CD8-positive, alpha-beta memory T cell (primary cell): ENCODE data around the gene IPPK. TPM values are rescaled to one million over a fixed set of nuclear protein-coding genes. Genes with fewer than 3 reads are reported as not detected.

Experiments
- CTCF ChIA-PET: fragments of 350-600 bp; sonication (Branson Sonifier 250); formaldehyde crosslinking; loops from one replicate; lab custom pipeline; 2021; ENCODE audit warnings: antibody characterized with exemption; lab: Charles Lee
- POLR2A ChIA-PET: fragments of 350-600 bp; sonication (Branson Sonifier 250); formaldehyde crosslinking; loops from one replicate; lab custom pipeline; 2021; ENCODE audit warnings: antibody characterized with exemption; lab: Charles Lee
- DNase-seq, 5 donors: peaks; one replicate each; pipeline versions ENCODE4 v3.0.0 to v3.0.0-alpha.2; 2020 to 2022; ENCODE audit warnings: mixed read lengths in 1 of 5
- H3K27ac ChIP-seq: one replicate; pipeline ENCODE4 v1.7.0; 2013; ENCODE audit warnings: low read depth, mild to moderate bottlenecking, low read length, moderate library complexity
- H3K27me3 ChIP-seq: 2 replicates; pipeline ENCODE4 v1.7.0; 2013; ENCODE audit warnings: low read length, mild to moderate bottlenecking; ENCODE audit not compliant: insufficient read depth, poor library complexity, severe bottlenecking
- H3K36me3 ChIP-seq: 2 replicates; pipeline ENCODE4 v1.7.0; 2013; ENCODE audit warnings: mild to moderate bottlenecking, low read length, moderate library complexity; ENCODE audit not compliant: insufficient read depth
- H3K4me1 ChIP-seq: 2 replicates; pipeline ENCODE4 v1.7.0; 2013; ENCODE audit warnings: mild to moderate bottlenecking, low read length, moderate library complexity; ENCODE audit not compliant: insufficient read depth
- H3K4me3 ChIP-seq: 2 replicates; pipeline ENCODE4 v1.7.0; 2013; ENCODE audit warnings: mild to moderate bottlenecking, low read length
- H3K9me3 ChIP-seq: 2 replicates; pipeline ENCODE4 v1.7.0; 2013; ENCODE audit warnings: mild to moderate bottlenecking, low read length
- H3K27ac Mint-ChIP-seq, 8 donors: one replicate each; pipeline ENCODE4 v1.8.0; 2020 to 2021; ENCODE audit warnings: mixed read lengths in 8 of 8, mild to moderate bottlenecking in 6 of 8, inconsistent platforms in 3 of 8, moderate library complexity in 3 of 8
- H3K27me3 Mint-ChIP-seq, 2 donors: one replicate each; pipeline ENCODE4 v1.8.0; 2020 to 2021; ENCODE audit warnings: mixed read lengths in 2 of 2, mild to moderate bottlenecking in 1 of 2, moderate library complexity in 1 of 2
- H3K36me3 Mint-ChIP-seq, 3 donors: one replicate each; pipeline ENCODE4 v1.8.0; 2020 to 2021; ENCODE audit warnings: mixed read lengths in 3 of 3, inconsistent platforms in 1 of 3, mild to moderate bottlenecking in 1 of 3
- H3K4me1 Mint-ChIP-seq, 3 donors: one replicate each; pipeline ENCODE4 v1.8.0; 2020 to 2021; ENCODE audit warnings: mixed read lengths in 3 of 3, inconsistent platforms in 1 of 3, mild to moderate bottlenecking in 1 of 3
- H3K4me3 Mint-ChIP-seq, 7 donors: one replicate each; pipeline ENCODE4 v1.8.0; 2020 to 2021; ENCODE audit warnings: mixed read lengths in 7 of 7, mild to moderate bottlenecking in 6 of 7, moderate library complexity in 4 of 7, inconsistent platforms in 2 of 7
- H3K9me3 Mint-ChIP-seq, 5 donors: one replicate each; pipeline ENCODE4 v1.8.0; 2020 to 2022; ENCODE audit warnings: mixed read lengths in 5 of 5, mild to moderate bottlenecking in 3 of 5, moderate library complexity in 2 of 5, inconsistent platforms in 1 of 5
- polyA plus RNA-seq: library from polyadenylated mRNA; unstranded; fragments of 300-500 nt; fragmentation: Illumina TruSeq; gene quantifications from one replicate; pipeline ENCODE4 v1.2.3, GENCODE V29; 2021
- total RNA-seq, 2 experiments: library from RNA; stranded (reverse); gene quantifications; one replicate each; pipeline ENCODE4 v1.2.3, GENCODE V29; 2021

Gene IPPK
- total and polyA plus RNA-seq, 3 experiments from 2014 or later = 9.2 to 13.7 (median 13.5) TPM

GRCh38 chr9:92639791-92640271 lies 30.1 kb downstream of the IPPK start:
- no peak overlapping the region for H3K27ac ChIP-seq
- Mint-ChIP-seq H3K4me1 (no peaks in the 10 kb centered on the region), H3K9me3 (peaks cover 0 to 1% (median 0%) of the 10 kb centered on the region in 5 donors), H3K36me3 (peaks cover 17 to 93% (median 24%) of the 10 kb centered on the region in 3 donors), H3K27me3 (peaks cover 0 to 2% of the 10 kb centered on the region in 2 donors), H3K4me3 (no peak overlapping the region), H3K27ac (no peak overlapping the region)
- peaks cover 44% of the 10 kb centered on the region for H3K36me3 ChIP-seq
- DNase-seq = no peak
- no peaks in the 10 kb centered on the region for H3K27me3 ChIP-seq
- no peak overlapping the region for H3K4me3 ChIP-seq
- H3K9me3 ChIP-seq = no peaks in the 10 kb centered on the region
- no peaks in the 10 kb centered on the region for H3K4me1 ChIP-seq
- ChIA-PET POLR2A (no interaction called here), CTCF (no interaction called here)

- Histone ChIP-seq H3K36me3 (peaks cover 42% of the 10 kb centered on the region), H3K9me3 (no peaks in the 10 kb centered on the region), H3K4me3 (no peak overlapping the region), H3K4me1 (no peaks in the 10 kb centered on the region), H3K27me3 (no peaks in the 10 kb centered on the region), H3K27ac (no peak overlapping the region)
- DNase-seq = no peak
- ChIA-PET CTCF (no interaction called here), POLR2A (interaction anchor here (0.6 kb wide), 1 partner anchor 10 kb away, joined by 3 read pairs; no protein-coding TSS in a partner anchor)
- H3K36me3 Mint-ChIP-seq = peaks cover 13 to 93% (median 22%) of the 10 kb centered on the region in 3 donors
- peaks cover 0 to 2% of the 10 kb centered on the region in 2 donors for H3K27me3 Mint-ChIP-seq
- no peak overlapping the region for H3K4me3 Mint-ChIP-seq
- peaks cover 0 to 1% (median 0%) of the 10 kb centered on the region in 5 donors for H3K9me3 Mint-ChIP-seq
- no peak overlapping the region for H3K27ac Mint-ChIP-seq
- H3K4me1 Mint-ChIP-seq = no peaks in the 10 kb centered on the region
Measured at GRCh38 chr9:92639124-92639523, 30.8 kb downstream of the IPPK start.

- no peak overlapping the region for H3K4me3 Mint-ChIP-seq
- no peaks in the 10 kb centered on the region for H3K27me3 ChIP-seq
- peaks cover 0 to 1% (median 0%) of the 10 kb centered on the region in 5 donors for H3K9me3 Mint-ChIP-seq
- no peaks in the 10 kb centered on the region for H3K9me3 ChIP-seq
- no peak for DNase-seq
- ChIA-PET POLR2A (interaction anchor here (0.6 kb wide), 1 partner anchor 10 kb away, joined by 3 read pairs; no protein-coding TSS in a partner anchor), CTCF (no interaction called here)
- no peaks in the 10 kb centered on the region for H3K4me1 Mint-ChIP-seq
- H3K4me1 ChIP-seq = no peaks in the 10 kb centered on the region
- H3K27me3 Mint-ChIP-seq = peaks cover 0 to 2% of the 10 kb centered on the region in 2 donors
- H3K27ac Mint-ChIP-seq = no peak overlapping the region
- peaks cover 42% of the 10 kb centered on the region for H3K36me3 ChIP-seq
- H3K36me3 Mint-ChIP-seq = peaks cover 9 to 93% (median 19%) of the 10 kb centered on the region in 3 donors
- H3K27ac ChIP-seq = no peak overlapping the region
- no peak overlapping the region for H3K4me3 ChIP-seq
Measured at GRCh38 chr9:92638621-92639101, 31.3 kb downstream of the IPPK start.

- POLR2A ChIA-PET = interaction anchor here (0.6 kb wide), 1 partner anchor 9 kb away, joined by 3 read pairs; no protein-coding TSS in a partner anchor
- peaks cover 43% of the 10 kb centered on the region for H3K36me3 ChIP-seq
Measured at GRCh38 chr9:92637886-92638620, 31.9 kb downstream of the IPPK start.

GRCh38 chr9:92637326-92637725 lies 32.6 kb downstream of the IPPK start:
- Mint-ChIP-seq H3K27ac (peak overlapping the region in 1 of 8 donors; percentile 22), H3K4me3 (no peak overlapping the region), H3K4me1 (no peaks in the 10 kb centered on the region), H3K9me3 (peaks cover 0 to 1% (median 0%) of the 10 kb centered on the region in 5 donors), H3K27me3 (peaks cover 0 to 2% of the 10 kb centered on the region in 2 donors), H3K36me3 (peaks cover 6 to 89% (median 15%) of the 10 kb centered on the region in 3 donors)
- Histone ChIP-seq H3K27ac (no peak overlapping the region), H3K4me3 (no peak overlapping the region), H3K4me1 (no peaks in the 10 kb centered on the region), H3K9me3 (no peaks in the 10 kb centered on the region), H3K27me3 (no peaks in the 10 kb centered on the region), H3K36me3 (peaks cover 36% of the 10 kb centered on the region)
- ChIA-PET CTCF (no interaction called here), POLR2A (no interaction called here)
- DNase-seq = no peak

More at GRCh38 chr9:92637886-92638620, 31.9 kb downstream of the IPPK start:
- Histone ChIP-seq H3K4me3 (no peak overlapping the region), H3K9me3 (no peaks in the 10 kb centered on the region), H3K27ac (no peak overlapping the region), H3K27me3 (no peaks in the 10 kb centered on the region), H3K4me1 (no peaks in the 10 kb centered on the region)
- peaks cover 0 to 1% (median 0%) of the 10 kb centered on the region in 5 donors for H3K9me3 Mint-ChIP-seq
- peaks cover 0 to 2% of the 10 kb centered on the region in 2 donors for H3K27me3 Mint-ChIP-seq
- H3K27ac Mint-ChIP-seq = no peak overlapping the region
- no peaks in the 10 kb centered on the region for H3K4me1 Mint-ChIP-seq
- CTCF ChIA-PET = no interaction called here
- no peak for DNase-seq
- H3K36me3 Mint-ChIP-seq = peaks cover 6 to 92% (median 19%) of the 10 kb centered on the region in 3 donors
- no peak overlapping the region for H3K4me3 Mint-ChIP-seq

GRCh38 chr9:92636627-92637026 lies 33.3 kb downstream of the IPPK start:
- POLR2A ChIA-PET = no interaction called here
- H3K27ac ChIP-seq = no peak overlapping the region
- no peaks in the 10 kb centered on the region for H3K4me1 Mint-ChIP-seq
- peaks cover 0 to under 1% (median 0%) of the 10 kb centered on the region in 5 donors for H3K9me3 Mint-ChIP-seq
- no peaks in the 10 kb centered on the region for H3K4me1 ChIP-seq
- no peak for DNase-seq
- no peaks in the 10 kb centered on the region for H3K27me3 ChIP-seq
- CTCF ChIA-PET = interaction anchor here (3.7 kb wide), 1 partner anchor 497 kb away, joined by 19 read pairs; no protein-coding TSS in a partner anchor
- peaks cover 37% of the 10 kb centered on the region for H3K36me3 ChIP-seq
- H3K36me3 Mint-ChIP-seq = peaks cover 5 to 92% (median 15%) of the 10 kb centered on the region in 3 donors
- peak overlapping the region in 1 of 8 donors; percentile 76 for H3K27ac Mint-ChIP-seq
- H3K27me3 Mint-ChIP-seq = peaks cover 0 to 2% of the 10 kb centered on the region in 2 donors
- H3K9me3 ChIP-seq = no peaks in the 10 kb centered on the region
- H3K4me3 Mint-ChIP-seq = no peak overlapping the region
- H3K4me3 ChIP-seq = no peak overlapping the region

GRCh38 chr9:92635760-92636159 lies 34.2 kb downstream of the IPPK start:
- no peak overlapping the region for H3K4me3 ChIP-seq
- no peaks in the 10 kb centered on the region for H3K27me3 ChIP-seq
- peaks cover 31% of the 10 kb centered on the region for H3K36me3 ChIP-seq
- H3K27ac ChIP-seq = no peak overlapping the region
- DNase-seq = no peak
- Mint-ChIP-seq H3K36me3 (peaks cover 3 to 88% (median 14%) of the 10 kb centered on the region in 3 donors), H3K27me3 (peaks cover 0 to 2% of the 10 kb centered on the region in 2 donors), H3K4me1 (no peaks in the 10 kb centered on the region), H3K4me3 (no peak overlapping the region), H3K27ac (no peak overlapping the region), H3K9me3 (no peaks in the 10 kb centered on the region)
- no peaks in the 10 kb centered on the region for H3K9me3 ChIP-seq
- POLR2A ChIA-PET = no interaction called here
- no peaks in the 10 kb centered on the region for H3K4me1 ChIP-seq
- CTCF ChIA-PET = interaction anchor here (1.2 to 3.7 kb wide), 2 partner anchors 15 to 496 kb away, joined by 3 to 19 read pairs; no protein-coding TSS in a partner anchor
